HEK293 (cell line): ENCODE results near the gene KITLG.

Experiments
- CTCF ChIP-seq: fragments of 450-650 bp; formaldehyde crosslinking; IDR thresholded peaks from 2 replicates; pipeline ENCODE4 v1.5.1; 2016; ENCODE audit warnings: missing biosample characterization, missing genetic modification characterization
- SETDB1 ChIP-seq: IDR thresholded peaks from one replicate; pipeline ENCODE4 v1.6.1; 2017; ENCODE audit warnings: mild to moderate bottlenecking, low read length, moderate library complexity, mixed read lengths; ENCODE audit not compliant: insufficient read length
- SP2 ChIP-seq: fragments of 450-650 bp; formaldehyde crosslinking; IDR thresholded peaks from 2 replicates; pipeline ENCODE4 v1.5.1; 2016; ENCODE audit warnings: missing biosample characterization, missing genetic modification characterization
- ZBTB1 ChIP-seq: fragments of 450-650 bp; formaldehyde crosslinking; IDR thresholded peaks from 2 replicates; pipeline ENCODE4 v1.5.1; 2016; ENCODE audit warnings: missing biosample characterization, missing genetic modification characterization
- ZNF132 ChIP-seq: fragments of 450-650 bp; formaldehyde crosslinking; IDR thresholded peaks from 2 replicates; pipeline ENCODE4 v1.5.1; 2017; ENCODE audit warnings: missing biosample characterization, missing genetic modification characterization, borderline replicate concordance
- ZNF324 ChIP-seq: fragments of 450-650 bp; formaldehyde crosslinking; IDR thresholded peaks from 2 replicates; pipeline ENCODE4 v1.5.1; 2016; ENCODE audit warnings: missing biosample characterization, missing genetic modification characterization
- ZNF37A ChIP-seq: fragments of 450-650 bp; IDR thresholded peaks from 2 replicates; pipeline ENCODE4 v1.5.1; 2018; ENCODE audit warnings: missing biosample characterization, missing genetic modification characterization
- ZXDB ChIP-seq: fragments of 450-650 bp; formaldehyde crosslinking; IDR thresholded peaks from 2 replicates; pipeline ENCODE4 v1.5.1; 2016; ENCODE audit warnings: missing biosample characterization, missing genetic modification characterization
- TF ChIP-seq, protein P1 (sequence below): fragments of 450-650 bp; formaldehyde crosslinking; IDR thresholded peaks from 2 replicates; pipeline ENCODE4 v1.5.1; 2016; ENCODE audit warnings: missing biosample characterization, missing genetic modification characterization

GRCh38 chr12:88624911-88625310, 44.6 kb upstream of the KITLG start:
- TF ChIP-seq, protein P1, sequence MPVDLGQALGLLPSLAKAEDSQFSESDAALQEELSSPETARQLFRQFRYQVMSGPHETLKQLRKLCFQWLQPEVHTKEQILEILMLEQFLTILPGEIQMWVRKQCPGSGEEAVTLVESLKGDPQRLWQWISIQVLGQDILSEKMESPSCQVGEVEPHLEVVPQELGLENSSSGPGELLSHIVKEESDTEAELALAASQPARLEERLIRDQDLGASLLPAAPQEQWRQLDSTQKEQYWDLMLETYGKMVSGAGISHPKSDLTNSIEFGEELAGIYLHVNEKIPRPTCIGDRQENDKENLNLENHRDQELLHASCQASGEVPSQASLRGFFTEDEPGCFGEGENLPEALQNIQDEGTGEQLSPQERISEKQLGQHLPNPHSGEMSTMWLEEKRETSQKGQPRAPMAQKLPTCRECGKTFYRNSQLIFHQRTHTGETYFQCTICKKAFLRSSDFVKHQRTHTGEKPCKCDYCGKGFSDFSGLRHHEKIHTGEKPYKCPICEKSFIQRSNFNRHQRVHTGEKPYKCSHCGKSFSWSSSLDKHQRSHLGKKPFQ (tag by site-specific recombination) = no peak
- no peak for TF ChIP-seq CTCF (tag by site-specific recombination)
- no peak for TF ChIP-seq SP2 (tag by site-specific recombination)
- no peak for TF ChIP-seq ZNF324 (tag by site-specific recombination)
- no peak for TF ChIP-seq ZXDB (tag by site-specific recombination)
- TF ChIP-seq ZBTB1 = no peak
- TF ChIP-seq ZNF37A (tag by site-specific recombination) = no peak
- TF ChIP-seq ZNF132 = no peak
- TF ChIP-seq SETDB1 = no peak
